H1 (cell line): Measurements from ENCODE around the gene CFAP61. TPM values are rescaled to one million over a fixed set of nuclear protein-coding genes. Genes with fewer than 3 reads are reported as not detected.

Source experiments
- CHD7 ChIP-seq: fragments of 300-600 bp; sonication (generic); IDR thresholded peaks from 2 replicates; pipeline ENCODE4 v1.7.1; 2012; ENCODE audit warnings: low read length, moderate library complexity, mild to moderate bottlenecking, inconsistent platforms; ENCODE audit not compliant: insufficient replicate concordance
- SIX5 ChIP-seq: IDR thresholded peaks from 2 replicates; pipeline ENCODE4 v1.6.1; 2011; ENCODE audit warnings: mild to moderate bottlenecking, low read depth, low read length
- TAF1 ChIP-seq: IDR thresholded peaks from 2 replicates; pipeline ENCODE4 v1.6.1; 2011; ENCODE audit warnings: mild to moderate bottlenecking, low read depth, low read length
- polyA plus RNA-seq, 7 experiments: library from polyadenylated mRNA; depleted of rRNA in 3 of 7; stranded (reverse) in 5 of 7; unstranded in 2 of 7; fragments of >200 nt in 5 of 7; fragments of 200-250 nt in 2 of 7; gene quantifications; 1 replicate in 5 of 7; 2 replicates in 1 of 7; 4 replicates in 1 of 7; pipeline versions ENCODE4 v1.2.1 to v1.2.3, GENCODE V29; 2011 to 2013; ENCODE audit warnings: missing spikeins in 2 of 7, mixed read lengths in 2 of 7
- total RNA-seq: library from RNA; stranded (reverse); fragmentation: NEBNext Ultra II Directional; extraction: Animal tissue kit (Norgen Biotek cat#: 25700); gene quantifications from 2 replicates; pipeline ENCODE4 v1.2.1, GENCODE V29; 2021

The CFAP61 gene
- total and polyA plus RNA-seq, 2 of the 8 experiments (the other 6 are each of a cell fraction or from before 2014, with no cell fraction given) = 0.29 to 0.61 TPM

- no peak for TF ChIP-seq CHD7
- TF ChIP-seq TAF1 = no peak
- TF ChIP-seq SIX5 = no peak
Measured at GRCh38 chr20:20196610-20197009, 144.3 kb downstream of the CFAP61 start (continued).
